GM20000 (cell line): Measurements from ENCODE around the gene NBPF1.
"Not testable (repeated sequence)": the region's sequence is repeated elsewhere in the genome, so short reads cannot be mapped to it uniquely, and the experiment has no call there.

Experiments
- DNase-seq: peaks from one replicate; pipeline ENCODE4 v3.0.0; 2012; ENCODE audit warnings: low spot score
- TF ChIP-seq, protein P1 (sequence below): IDR thresholded peaks from 2 replicates; pipeline ENCODE4 v1.5.1; 2012; ENCODE audit warnings: mild to moderate bottlenecking, control low read depth; ENCODE audit errors: extremely low read depth, missing control alignments

Gene NBPF1

GRCh38 chr1:16612332-16613172 lies 812 bp downstream of the NBPF1 start:
- TF ChIP-seq, protein P1, sequence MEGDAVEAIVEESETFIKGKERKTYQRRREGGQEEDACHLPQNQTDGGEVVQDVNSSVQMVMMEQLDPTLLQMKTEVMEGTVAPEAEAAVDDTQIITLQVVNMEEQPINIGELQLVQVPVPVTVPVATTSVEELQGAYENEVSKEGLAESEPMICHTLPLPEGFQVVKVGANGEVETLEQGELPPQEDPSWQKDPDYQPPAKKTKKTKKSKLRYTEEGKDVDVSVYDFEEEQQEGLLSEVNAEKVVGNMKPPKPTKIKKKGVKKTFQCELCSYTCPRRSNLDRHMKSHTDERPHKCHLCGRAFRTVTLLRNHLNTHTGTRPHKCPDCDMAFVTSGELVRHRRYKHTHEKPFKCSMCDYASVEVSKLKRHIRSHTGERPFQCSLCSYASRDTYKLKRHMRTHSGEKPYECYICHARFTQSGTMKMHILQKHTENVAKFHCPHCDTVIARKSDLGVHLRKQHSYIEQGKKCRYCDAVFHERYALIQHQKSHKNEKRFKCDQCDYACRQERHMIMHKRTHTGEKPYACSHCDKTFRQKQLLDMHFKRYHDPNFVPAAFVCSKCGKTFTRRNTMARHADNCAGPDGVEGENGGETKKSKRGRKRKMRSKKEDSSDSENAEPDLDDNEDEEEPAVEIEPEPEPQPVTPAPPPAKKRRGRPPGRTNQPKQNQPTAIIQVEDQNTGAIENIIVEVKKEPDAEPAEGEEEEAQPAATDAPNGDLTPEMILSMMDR, result no peak
- DNase-seq, result peak; percentile 64

DNA sequence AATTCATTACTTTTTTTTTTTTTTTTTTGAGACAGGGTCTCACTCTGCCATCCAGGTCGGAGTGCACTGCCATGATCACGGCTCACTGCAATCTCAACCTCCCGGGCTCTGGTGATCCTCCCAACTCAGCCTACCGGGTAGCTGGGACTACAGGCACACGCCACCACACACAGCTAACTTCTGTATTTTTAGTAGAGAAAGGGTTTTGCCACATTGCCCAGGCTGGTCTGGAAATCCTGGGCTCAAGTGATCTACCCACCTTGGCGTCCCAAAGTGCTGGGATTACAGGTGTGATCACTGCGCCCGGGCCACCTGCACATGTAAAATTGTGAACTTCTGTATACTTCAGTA lies 1.4 kb downstream of the NBPF1 start:
- DNase-seq, result not testable (repeated sequence)

- not testable (repeated sequence) for DNase-seq
These were observed 2.2 kb downstream of the NBPF1 start for GRCh38 chr1:16611164-16611563.

- not testable (repeated sequence) for DNase-seq
These were observed 2.8 kb downstream of the NBPF1 start for GRCh38 chr1:16610553-16610952.

- not testable (repeated sequence) for DNase-seq
These were observed 3.6 kb downstream of the NBPF1 start for GRCh38 chr1:16609761-16610160.

GRCh38 chr1:16608838-16609560 lies 4.4 kb downstream of the NBPF1 start:
- TF ChIP-seq, protein P1, result no peak
- DNase-seq, result no peak

GRCh38 chr1:16607853-16608815 lies 5.2 kb downstream of the NBPF1 start:
- DNase-seq, result not testable (repeated sequence)

GRCh38 chr1:16607433-16607851 lies 5.9 kb downstream of the NBPF1 start:
- no peak for DNase-seq
- TF ChIP-seq, protein P1, result no peak

- not testable (repeated sequence) for DNase-seq
These were observed 6.5 kb downstream of the NBPF1 start for GRCh38 chr1:16606666-16607432.
